Measurements from ENCODE around the gene PDE11A. TPM values are rescaled to one million over a fixed set of nuclear protein-coding genes. Genes with fewer than 3 reads are reported as not detected.
"Not testable (repeated sequence)": the region's sequence is repeated elsewhere in the genome, so short reads cannot be mapped to it uniquely, and the experiment has no call there.

The PDE11A gene
- total RNA-seq, 1 donor from 2014 or later: 0.75 TPM

- Histone ChIP-seq H3K4me3 (no peak overlapping the region), H3K4me1 (no peaks in the 10 kb centered on the region), H3K36me3 (no peaks in the 10 kb centered on the region), H3K27ac (no peak overlapping the region), H3K27me3 (no peaks in the 10 kb centered on the region), H3K9me3 (no peaks in the 10 kb centered on the region)
- DNase-seq (ENCODE audit: low spot score in 2 of 2): no peak
- TF ChIP-seq CTCF (IDR thresholded peaks at IDR 0.05): no peak
- intact Hi-C loops (cut with DNase I): no loop called here
Measured at GRCh38 chr2:178047391-178047790, 25.2 kb downstream of the PDE11A start.

GRCh38 chr2:178044836-178045235 lies 27.7 kb downstream of the PDE11A start:
- intact Hi-C loops (cut with DNase I): no loop called here
- no peaks in the 10 kb centered on the region for H3K4me1 ChIP-seq

GRCh38 chr2:178043266-178043665 lies 29.3 kb downstream of the PDE11A start:
- H3K27ac ChIP-seq: no peak overlapping the region
- no peak for TF ChIP-seq CTCF (IDR thresholded peaks at IDR 0.05)
- H3K4me3 ChIP-seq: no peak overlapping the region
- no peaks in the 10 kb centered on the region for H3K27me3 ChIP-seq
- intact Hi-C loops (cut with DNase I): no loop called here
- H3K9me3 ChIP-seq: no peaks in the 10 kb centered on the region
- no peaks in the 10 kb centered on the region for H3K4me1 ChIP-seq
- no peak for DNase-seq (ENCODE audit: low spot score in 2 of 2)
- no peaks in the 10 kb centered on the region for H3K36me3 ChIP-seq

More at GRCh38 chr2:178044836-178045235, 27.7 kb downstream of the PDE11A start:
- no peak for TF ChIP-seq CTCF (IDR thresholded peaks at IDR 0.05)
- Histone ChIP-seq H3K27ac (no peak overlapping the region), H3K9me3 (no peaks in the 10 kb centered on the region), H3K27me3 (no peaks in the 10 kb centered on the region), H3K4me3 (no peak overlapping the region), H3K36me3 (no peaks in the 10 kb centered on the region)
- DNase-seq (ENCODE audit: low spot score in 2 of 2): no peak

- H3K27ac ChIP-seq; H3K27me3 ChIP-seq; H3K4me3 ChIP-seq; DNase-seq (ENCODE audit: low spot score in 2 of 2); H3K4me1 ChIP-seq; intact Hi-C loops (cut with DNase I); H3K36me3 ChIP-seq: not testable (repeated sequence)
- peaks cover 0 to 11% of the 10 kb centered on the region in 2 donors for H3K9me3 ChIP-seq
Measured at GRCh38 chr2:178033583-178033982, 39.0 kb downstream of the PDE11A start.

- no peak for DNase-seq (ENCODE audit: low spot score in 2 of 2)
- TF ChIP-seq CTCF (IDR thresholded peaks at IDR 0.05): no peak
- H3K27me3 ChIP-seq: no peaks in the 10 kb centered on the region
- H3K27ac ChIP-seq: no peak overlapping the region
- H3K36me3 ChIP-seq: no peaks in the 10 kb centered on the region
- intact Hi-C loops (cut with DNase I): no loop called here
- H3K4me3 ChIP-seq: no peak overlapping the region
- no peaks in the 10 kb centered on the region for H3K4me1 ChIP-seq
- peaks cover 0 to 7% of the 10 kb centered on the region in 2 donors for H3K9me3 ChIP-seq
Measured at GRCh38 chr2:178029342-178029741, 43.2 kb downstream of the PDE11A start.

GRCh38 chr2:178025551-178026185 lies 46.9 kb downstream of the PDE11A start:
- H3K4me1 ChIP-seq: no peaks in the 10 kb centered on the region
- TF ChIP-seq CTCF (IDR thresholded peaks at IDR 0.05): no peak
- no peak overlapping the region for H3K27ac ChIP-seq
- H3K36me3 ChIP-seq: no peaks in the 10 kb centered on the region
- DNase-seq (ENCODE audit: low spot score in 2 of 2): no peak
- H3K9me3 ChIP-seq: no peaks in the 10 kb centered on the region
- H3K4me3 ChIP-seq: no peak overlapping the region
- no peaks in the 10 kb centered on the region for H3K27me3 ChIP-seq
- intact Hi-C loops (cut with DNase I): no loop called here
